Erythroblast (primary cell): ENCODE data around the gene CHERP.

ENCODE experiments used
- GATA1 ChIP-seq: IDR thresholded peaks from 2 replicates; pipeline ENCODE4 v1.6.1; 2011; ENCODE audit warnings: low read depth, mild to moderate bottlenecking, control low read depth, low read length, moderate library complexity
- POLR2A ChIP-seq: IDR thresholded peaks from 2 replicates; pipeline ENCODE4 v1.6.1; 2011; ENCODE audit warnings: mild to moderate bottlenecking, low read length

GRCh38 chr19:16520074-16520973, 21.9 kb downstream of the CHERP start:
- TF ChIP-seq POLR2A (no peak), GATA1 (no peak)
